GM21447 (cell line): ENCODE results near the gene SERINC5.
"Not testable (repeated sequence)": the region's sequence is repeated elsewhere in the genome, so short reads cannot be mapped to it uniquely, and the experiment has no call there.

Experiments
- ATAC-seq: cut with Tn5 transposase; IDR thresholded peaks from one replicate; pipeline ENCODE4 v1.9.1; 2021; ENCODE audit not compliant: unreplicated experiment

The SERINC5 gene

DNA sequence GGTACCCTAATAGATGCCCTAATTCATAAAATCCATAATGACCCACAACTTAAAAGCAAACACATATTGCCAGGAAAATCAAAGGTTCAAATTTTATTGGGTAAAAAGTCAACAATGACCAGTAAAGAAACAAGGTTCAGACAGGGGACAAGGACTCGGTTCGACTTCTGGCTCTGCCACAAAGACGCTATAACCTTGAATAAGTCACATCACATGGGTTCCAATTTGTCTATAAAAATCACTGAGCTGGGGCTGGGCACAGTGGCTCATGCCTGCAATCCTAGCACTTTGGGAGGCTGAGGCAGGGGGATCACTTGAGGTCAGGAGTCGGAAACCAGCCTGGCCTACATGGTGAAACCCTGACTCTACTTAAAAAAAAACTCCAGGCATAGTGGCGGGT, 80.5 kb downstream of the SERINC5 start:
- no peak for ATAC-seq

DNA sequence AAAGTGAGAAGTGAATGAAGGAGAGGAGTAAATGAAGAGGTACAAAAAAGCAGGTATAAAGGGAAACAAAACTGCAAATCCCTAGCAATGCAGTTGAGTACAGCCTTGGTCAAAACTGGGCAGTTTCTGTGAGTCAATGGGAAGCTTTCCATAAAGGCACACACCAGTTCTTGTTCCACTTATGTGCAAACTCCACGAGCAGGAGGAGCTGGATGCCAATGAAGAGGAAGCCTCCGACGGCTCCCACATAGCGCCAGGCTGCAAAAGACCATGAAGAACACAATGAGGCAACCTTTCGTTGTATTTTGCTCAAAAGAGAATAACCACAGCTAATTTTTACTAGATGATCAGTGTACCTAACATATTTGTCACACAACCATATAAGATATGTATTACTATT, 81.1 kb downstream of the SERINC5 start:
- ATAC-seq = no peak

DNA sequence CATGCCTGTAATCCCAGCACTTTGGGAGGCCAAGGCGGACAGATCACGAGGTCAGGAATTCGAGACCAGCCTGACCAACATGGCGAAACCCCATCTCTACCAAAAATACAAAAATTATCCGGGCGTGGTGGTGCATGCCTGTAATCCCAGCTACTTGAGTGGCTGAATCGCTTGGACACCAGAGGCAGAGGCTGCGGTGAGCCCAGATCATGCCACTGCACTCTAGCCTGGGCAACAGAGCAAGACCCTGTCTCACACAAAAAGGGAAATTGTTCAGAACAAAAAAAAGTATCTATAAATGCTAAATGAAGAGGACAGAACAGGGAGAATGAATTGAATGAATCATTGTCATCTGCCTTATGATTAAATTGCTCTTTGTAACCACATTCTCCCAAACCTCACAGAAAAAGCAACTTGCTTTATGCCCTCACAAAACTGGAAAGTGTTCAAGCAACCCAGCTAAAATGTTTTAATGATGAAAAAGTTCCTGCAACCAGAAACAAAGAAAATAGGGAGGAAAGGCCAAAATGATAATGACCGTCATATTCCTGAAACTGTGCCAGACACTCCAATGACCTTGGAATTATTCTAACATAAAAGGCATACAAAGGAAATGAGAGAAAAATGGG, 83.7 kb downstream of the SERINC5 start:
- no peak for ATAC-seq

DNA sequence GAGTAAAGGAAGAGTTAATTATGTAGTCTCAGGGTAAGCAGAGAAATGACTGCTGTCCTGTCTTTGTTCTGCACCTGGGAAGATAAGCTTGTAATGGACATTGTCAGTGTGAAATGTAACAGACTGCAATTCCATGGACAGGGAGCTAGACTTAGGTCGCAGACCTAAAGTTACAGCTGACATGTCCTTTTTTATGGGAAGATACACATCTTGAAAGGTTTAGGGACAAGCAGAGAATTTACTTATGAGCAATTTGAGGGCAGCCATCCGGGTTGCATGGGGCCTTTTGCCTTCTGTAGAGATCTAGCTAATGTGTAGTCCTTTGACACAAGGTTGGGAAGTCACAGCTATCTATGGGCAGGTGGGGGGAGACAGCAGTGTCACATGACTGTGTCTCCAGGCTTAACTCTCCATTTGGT, 85.7 kb downstream of the SERINC5 start:
- no peak for ATAC-seq

DNA sequence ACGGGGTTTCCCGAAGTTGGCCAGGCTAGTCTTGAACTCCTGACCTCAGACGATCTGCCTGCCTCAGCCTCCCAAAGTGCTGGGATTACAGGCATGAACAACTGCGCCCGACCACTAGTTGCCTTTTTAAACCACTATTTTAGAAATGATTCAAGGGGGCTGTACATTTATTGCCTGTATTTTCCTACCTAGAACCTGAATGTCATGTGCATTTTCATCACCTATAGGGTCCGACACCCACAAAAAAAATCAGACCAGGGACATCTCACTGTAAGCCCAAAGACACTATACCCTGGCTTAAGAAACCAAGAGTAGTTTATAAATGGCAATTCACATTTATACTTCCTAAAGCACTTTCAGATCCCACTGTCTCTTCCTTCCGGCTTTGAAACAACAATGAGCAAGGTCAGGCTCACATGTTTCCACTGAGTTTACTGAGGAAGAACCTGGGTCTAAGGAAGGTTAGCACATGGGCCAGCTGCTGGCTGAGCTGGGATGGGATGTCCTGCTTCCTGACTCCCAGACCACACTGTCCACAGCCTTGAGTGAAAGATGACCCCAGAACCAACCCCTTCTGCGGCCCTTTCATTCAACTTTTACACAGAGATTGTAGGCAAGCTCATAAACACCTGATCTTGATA, 87.3 kb downstream of the SERINC5 start:
- no peak for ATAC-seq

DNA sequence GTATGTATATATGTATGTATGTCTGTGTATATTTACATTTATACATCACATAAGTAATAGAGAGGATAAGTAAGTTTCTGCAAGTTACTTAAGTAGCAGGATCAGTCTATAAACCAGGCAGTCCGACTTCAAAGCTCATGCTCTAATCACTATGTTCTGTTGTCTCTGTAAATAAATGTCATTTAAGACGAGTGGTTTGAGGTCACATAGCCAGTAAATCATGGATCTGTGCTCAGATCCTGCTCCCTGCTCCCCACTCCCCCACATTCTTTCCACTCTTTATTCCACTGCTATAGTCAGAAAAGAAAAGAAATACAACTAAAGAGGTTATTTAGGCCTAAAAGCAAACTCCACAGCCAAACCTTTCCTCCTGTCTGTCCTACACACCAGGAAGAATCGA, 90.4 kb downstream of the SERINC5 start:
- ATAC-seq = no peak

DNA sequence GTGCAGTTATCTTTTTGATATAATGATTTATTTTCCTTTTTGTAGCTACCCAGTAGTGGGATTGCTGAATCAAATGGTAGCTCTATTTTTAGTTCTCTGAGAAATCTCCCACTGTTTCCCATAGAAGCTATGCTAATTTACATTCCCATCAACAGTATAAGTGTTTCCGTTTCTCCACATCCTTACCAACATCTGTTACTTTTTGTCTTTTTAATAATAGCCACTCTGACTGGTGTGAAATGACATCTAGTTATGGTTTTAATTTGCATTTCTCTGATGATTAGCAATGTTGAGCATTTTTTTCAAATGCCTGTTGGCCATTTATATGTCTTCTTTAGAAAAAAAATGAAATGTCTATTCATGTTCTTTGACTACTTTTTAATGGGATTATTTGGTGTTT, 94.7 kb downstream of the SERINC5 start:
- no peak for ATAC-seq

DNA sequence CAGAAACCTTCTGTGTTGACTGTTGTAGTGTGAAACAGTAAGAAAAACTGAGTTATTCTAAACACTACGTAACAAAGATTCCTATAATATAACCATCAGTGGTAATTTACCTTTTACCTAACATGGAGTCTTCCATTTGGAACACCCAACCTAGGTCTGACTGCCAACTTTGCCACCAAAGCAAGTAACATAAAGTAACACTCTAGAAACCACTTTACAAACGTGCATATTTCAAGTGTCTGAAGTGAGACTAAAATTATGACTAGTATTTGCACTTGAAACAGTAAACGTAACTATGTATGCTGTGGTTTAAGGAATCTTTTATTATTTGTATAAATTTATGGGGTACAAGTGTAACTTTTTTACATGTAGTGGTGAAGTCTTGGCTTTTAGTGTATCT, 95.6 kb downstream of the SERINC5 start:
- no peak for ATAC-seq

DNA sequence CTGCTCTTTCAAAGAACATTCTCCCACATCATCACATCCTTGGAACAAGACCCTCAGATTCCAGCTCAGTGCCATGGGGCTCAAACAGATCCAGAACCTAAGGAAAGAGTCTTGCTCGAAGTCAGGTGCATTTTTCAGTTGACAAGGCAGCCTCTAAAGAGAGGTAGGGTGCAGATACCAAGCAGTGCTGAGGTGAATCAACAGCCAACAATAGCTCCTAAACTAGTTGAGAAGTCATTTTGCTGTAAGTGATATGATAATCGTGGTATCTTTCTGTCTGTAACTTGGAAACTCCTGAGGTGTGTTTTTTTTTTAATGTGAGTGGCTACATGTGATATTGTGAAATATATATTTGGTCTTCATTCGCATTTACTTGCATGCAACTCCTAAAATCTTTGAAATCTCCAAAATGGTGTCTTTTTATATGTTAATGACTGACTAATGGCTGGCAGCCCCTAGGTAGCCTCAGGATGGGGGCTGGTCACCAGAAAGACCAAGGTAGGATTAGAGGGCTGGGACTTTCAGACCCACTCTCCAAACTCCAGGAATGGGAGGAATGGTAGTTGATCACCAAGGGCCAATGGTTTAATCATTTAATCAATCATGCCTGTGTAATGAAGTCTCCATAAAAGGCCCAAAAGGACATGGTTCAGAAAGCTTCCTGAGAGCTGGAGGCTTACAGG, 96.6 kb downstream of the SERINC5 start:
- no peak for ATAC-seq

DNA sequence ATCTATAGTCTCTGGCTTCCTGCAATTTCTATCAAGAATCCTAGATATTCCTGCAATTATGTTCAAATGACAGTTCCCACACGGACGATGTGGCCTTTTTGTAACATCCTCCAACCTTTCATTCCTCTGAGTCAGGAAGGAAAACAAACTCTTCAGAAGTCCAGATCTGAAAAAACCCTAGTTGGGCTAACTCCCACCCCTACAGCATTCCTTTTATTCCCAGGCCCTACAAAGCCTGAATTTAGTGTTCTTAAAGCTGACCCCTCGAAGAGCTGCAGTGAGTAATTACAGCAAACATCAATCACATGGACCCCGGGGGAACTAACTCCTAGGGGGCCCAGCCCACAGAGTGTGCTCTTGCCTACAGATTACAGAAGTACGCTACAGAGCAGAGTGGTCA, 99.7 kb downstream of the SERINC5 start:
- ATAC-seq = no peak

DNA sequence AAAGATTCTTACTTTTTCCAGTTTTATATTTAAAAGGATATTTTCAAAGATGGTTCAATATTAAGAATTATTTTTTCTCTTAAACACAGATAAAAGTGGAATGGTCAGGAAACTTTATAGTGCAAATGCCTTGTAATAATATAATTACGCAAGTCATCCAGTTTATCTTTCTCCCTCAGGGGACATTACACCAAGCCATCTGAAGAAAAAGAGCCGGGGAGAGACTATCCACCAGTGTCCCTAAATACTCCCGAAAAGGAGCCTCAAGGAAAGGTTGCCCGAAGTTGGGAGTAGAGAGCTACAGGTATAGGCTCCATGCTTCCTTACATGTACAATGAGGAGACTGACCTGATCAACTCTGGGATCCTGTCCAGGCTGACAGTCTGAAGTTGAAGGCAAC, 101.1 kb downstream of the SERINC5 start:
- no peak for ATAC-seq

DNA sequence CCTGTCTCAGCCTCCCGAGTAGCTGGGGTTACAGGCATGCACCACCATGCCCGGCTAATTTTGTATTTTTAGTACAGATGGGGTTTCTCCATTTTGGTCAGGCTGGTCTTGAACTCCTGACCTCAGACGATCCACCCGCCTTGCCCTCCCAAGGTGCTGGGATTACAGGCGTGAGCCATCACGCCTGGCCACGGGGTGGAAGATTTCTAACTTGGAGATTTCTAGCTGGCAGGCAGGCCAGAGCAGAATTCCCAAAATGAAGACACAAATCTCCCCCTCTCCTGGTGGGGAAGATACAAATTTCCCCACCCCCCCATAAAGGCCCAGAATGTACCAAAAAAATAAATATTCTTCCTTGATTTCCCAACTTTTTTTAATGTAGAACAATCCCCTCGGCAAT, 101.6 kb downstream of the SERINC5 start:
- not testable (repeated sequence) for ATAC-seq

DNA sequence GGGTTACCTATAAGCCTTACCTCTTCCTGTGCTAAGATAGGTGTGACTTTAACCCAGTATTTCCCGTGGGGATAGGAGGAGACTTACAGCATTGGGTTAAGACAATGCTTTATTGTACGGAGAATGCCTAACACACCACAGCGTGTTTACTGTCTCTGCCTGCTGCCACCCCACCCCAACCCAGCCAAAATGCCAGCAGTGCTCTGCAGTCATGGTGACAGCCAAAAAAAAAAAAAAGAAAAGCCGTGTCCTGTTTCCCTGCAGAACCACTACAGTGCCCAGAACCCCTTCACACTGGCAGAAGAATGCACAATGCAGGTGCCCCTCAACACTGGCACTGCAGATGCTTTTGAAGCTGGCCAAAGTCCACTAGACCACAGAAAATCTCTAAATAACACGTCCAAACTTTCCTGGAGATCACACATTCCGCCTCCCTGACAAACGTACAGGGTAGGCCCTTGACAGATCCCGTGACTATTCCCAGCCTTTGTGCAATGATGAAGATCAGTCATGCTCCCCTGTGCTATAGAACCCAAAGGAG, 102.2 kb downstream of the SERINC5 start:
- no peak for ATAC-seq

DNA sequence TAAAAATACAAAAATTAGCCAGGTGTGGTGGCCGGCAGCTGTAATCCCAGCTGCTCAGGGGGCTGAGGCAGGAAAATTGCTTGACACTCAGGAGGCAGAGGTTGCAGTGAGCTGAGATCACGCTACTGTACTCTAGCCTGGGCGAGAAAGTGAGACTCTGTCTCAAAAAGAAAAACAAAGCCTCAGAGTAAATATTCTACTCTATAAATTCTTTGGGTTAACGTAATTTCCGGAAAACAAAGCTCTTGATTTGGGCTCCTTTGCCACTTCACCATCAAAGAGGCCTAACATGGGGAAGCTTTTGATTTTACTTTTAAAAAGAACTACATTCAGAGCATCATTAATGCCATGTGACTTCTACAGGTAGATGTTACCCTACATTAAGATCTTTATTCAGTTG, 103.1 kb downstream of the SERINC5 start:
- ATAC-seq = no peak

DNA sequence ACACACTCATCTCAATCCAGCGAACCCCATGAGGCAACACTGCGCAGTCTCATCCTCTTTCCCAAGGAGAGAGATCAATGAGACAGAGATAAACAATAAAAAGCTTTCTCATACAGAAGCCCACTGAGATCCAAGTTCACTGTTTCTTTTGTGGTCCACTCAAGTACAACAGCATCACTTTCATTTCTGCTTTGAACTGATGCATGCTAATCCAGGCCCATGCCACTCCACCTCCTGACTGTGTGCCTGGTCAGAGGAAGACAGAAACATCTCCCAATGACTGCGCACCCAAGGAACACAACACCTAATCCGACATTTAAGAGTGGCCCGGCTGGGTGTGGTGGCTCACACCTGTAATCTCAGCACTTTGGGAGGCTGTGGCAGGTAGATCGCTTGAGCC, 104.0 kb downstream of the SERINC5 start:
- ATAC-seq = no peak

DNA sequence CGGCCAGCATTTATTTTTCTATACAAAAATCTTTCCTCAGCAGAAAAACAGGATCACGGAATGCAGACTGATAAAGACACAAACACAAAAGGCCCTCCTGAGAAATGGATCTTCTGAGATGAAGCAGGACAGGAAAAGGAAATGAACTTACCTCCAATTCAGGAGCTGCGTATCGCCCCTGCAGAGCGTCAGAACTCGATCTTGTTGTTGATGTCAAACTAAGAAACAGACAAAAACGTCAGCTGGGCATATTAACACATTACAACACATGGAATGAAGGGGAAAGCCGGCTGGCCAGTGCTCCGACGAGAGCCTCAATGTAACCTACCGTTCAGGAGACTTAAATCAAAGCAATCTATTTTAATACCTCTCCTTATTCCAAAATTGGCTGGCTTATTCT, 105.1 kb downstream of the SERINC5 start:
- no peak for ATAC-seq

DNA sequence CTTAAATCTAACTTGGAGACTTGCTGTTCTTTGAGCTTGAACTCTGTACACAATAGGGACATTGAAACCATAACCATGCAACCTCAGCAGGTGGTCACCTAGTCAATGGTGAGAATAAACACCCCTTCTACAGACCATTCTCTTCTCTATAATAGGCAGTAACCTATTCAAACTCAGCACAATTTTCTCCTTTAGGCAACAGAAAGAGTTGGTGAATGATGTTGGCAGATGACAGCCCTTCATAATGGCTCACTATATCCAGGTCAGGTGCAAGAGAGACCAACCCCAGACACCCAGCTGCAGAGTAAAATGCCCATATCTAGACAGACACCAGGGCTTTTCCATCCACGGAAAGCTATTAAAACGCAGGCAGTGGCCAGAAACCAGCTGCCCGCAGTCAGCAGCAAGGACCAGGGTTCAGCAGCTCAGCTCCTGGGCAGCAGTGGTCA, 106.7 kb downstream of the SERINC5 start:
- ATAC-seq = no peak

DNA sequence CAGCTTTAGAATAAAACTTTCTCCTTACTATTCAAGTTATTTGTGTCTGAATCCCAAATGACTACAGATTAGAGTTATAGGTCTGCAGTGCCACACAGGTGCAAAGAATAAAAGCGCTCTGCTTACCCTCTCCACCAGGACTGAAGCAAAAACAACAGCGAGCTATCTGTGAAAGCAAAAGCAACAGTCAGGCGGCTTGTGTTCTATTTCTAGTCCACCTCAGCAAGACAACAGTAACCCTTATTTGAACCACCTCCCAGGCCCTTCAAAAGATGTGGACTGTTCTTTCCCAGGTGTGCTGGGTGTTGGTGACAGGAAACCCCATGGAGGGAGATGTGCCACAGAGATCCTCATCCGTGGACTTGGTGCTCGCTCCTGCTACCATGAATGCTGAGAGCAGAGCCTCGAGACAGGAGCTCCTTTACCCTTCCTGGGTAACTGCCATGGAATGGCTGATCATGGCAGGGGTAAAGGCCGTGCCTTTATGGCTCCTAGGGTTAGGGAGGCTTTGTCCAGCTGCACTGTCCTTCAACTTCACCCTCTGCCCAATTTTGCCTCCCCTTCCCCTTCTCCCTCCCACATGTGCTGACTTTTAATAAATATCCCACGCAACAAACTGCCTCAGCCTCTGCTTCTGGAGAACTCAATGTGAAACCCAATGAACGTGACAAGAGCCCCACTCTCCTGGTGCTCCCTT, 108.6 kb downstream of the SERINC5 start:
- no peak for ATAC-seq

DNA sequence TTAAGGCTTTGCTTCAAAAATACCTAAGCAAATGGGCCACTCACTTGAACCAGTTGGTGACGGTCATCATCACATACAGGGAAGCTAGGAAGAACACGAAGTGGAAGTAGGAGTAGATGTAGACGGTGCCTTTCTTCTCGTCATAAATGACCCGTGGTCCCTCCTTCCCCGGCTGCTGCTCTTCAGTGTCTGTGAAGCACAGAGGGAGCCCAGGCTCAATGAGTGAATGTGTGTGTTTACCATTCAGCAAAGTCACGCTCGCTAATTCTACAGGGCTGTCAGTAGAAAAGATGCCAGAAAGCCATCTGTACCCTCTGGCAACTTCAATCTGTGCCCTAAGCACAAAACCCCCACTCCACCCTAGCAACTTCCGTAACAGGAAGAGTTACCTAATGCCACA, 109.8 kb downstream of the SERINC5 start:
- ATAC-seq = no peak

DNA sequence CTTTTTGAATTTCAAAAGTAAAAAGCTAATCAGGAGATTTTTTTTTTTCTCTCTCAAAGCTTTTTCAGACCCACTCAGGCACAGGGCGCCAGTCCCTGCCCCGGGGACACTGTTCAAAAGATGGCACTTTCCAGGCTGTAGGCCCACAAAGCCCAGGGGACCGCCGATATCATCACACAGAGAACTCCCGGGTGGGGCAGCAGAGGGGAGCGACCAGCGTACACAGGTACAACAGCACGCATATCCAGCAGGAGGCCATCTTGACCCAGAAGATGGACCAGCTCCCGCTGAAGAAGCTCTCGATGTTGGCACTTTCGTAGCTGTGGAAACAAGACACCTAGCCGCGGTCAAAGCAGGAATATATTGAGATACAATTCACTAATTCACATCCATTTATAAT, 112.4 kb downstream of the SERINC5 start:
- ATAC-seq = no peak

DNA sequence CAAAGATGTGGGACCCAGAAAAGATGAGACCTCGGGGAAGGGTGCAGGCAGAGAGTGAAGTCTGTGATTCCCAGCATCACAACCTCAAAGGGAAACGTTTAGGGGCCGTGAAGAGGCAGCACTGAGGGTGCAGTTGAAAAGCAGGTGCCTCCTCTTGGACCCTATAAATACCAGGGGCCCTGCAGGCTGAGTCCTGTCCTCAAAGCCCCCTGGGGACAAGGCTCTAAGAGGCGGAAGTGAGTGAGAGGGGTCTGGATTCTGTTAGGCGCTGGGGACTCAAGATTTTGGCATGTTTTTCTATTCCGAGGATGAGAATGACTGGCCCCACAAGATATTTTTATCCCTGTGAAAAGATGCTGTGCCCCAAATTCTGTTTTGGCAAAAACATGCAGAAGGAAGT, 112.9 kb downstream of the SERINC5 start:
- ATAC-seq = no peak

DNA sequence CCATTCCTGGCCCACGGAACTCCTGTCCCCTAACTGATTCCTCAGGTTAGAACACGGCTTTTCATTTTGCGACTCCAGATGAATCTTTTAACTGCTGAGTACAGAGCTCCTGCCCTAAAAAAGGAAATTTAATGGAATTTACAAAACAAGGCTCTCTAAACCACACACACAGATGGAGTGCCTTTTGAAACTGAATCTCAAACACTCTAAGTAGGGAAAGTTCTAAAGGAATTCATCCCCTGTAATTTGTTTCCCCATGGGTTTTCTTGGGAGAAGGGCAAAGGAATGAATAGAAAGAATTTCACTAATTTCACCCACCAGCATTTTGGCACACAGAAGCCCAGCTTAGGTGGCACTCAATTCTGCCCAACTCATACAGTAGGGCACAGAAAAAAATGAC, 114.2 kb downstream of the SERINC5 start:
- no peak for ATAC-seq
